Upper lobe of left lung (tissue), 6 donors: ENCODE results near the gene DGCR2. TPM values are rescaled to one million over a fixed set of nuclear protein-coding genes. Genes with fewer than 3 reads are reported as not detected.

ENCODE experiments used
- ATAC-seq, 2 donors: fragments of 200-7000 bp; cut with Tn5 transposase; one replicate each; pipeline ENCODE4 v1.9.1; 2022; ENCODE audit warnings: mild to moderate bottlenecking in 2 of 2, moderate library complexity in 2 of 2; ENCODE audit not compliant: low FRiP score in 2 of 2
- DNase-seq, 2 donors: peaks; one replicate each; pipeline ENCODE4 v3.0.0-alpha.2; 2019 to 2020
- H3K27ac ChIP-seq, 4 donors: fragments of 200-600 bp; sonication (generic); one replicate each; pipeline ENCODE4 v1.5.1; 2016 to 2019
- H3K27me3 ChIP-seq, 4 donors: fragments of 200-600 bp; sonication (generic); one replicate each; pipeline ENCODE4 v1.5.1; 2017 to 2019
- H3K36me3 ChIP-seq, 4 donors: fragments of 200-600 bp; sonication (generic); one replicate each; pipeline ENCODE4 v1.5.1; 2016 to 2019
- H3K4me1 ChIP-seq, 4 donors: fragments of 200-600 bp; sonication (generic); one replicate each; pipeline ENCODE4 v1.5.1; 2018 to 2019
- H3K4me3 ChIP-seq, 4 donors: fragments of 200-600 bp; sonication (generic); one replicate each; pipeline ENCODE4 v1.5.1; 2017 to 2019; ENCODE audit warnings: mild to moderate bottlenecking in 2 of 4, moderate library complexity in 1 of 4
- H3K9me3 ChIP-seq, 4 donors: fragments of 200-600 bp; sonication (generic); one replicate each; pipeline ENCODE4 v1.5.1; 2018 to 2019
- CTCF ChIP-seq, 6 experiments: fragments of 450-650 bp in 4 of 6; fragments of 200-600 bp in 2 of 6; sonication (generic) in 2 of 6; IDR thresholded peaks; one replicate each; pipeline ENCODE4 v1.5.1; 2016 to 2019; ENCODE audit warnings: antibody characterized with exemption in 6 of 6
- EP300 ChIP-seq, 4 donors: sonication (generic); formaldehyde crosslinking; IDR thresholded peaks; one replicate each; pipeline ENCODE4 v1.5.1; 2017; ENCODE audit warnings: antibody characterized with exemption in 4 of 4, control low read depth in 2 of 4
- POLR2A ChIP-seq, 4 donors: fragments of 450-650 bp; IDR thresholded peaks; one replicate each; pipeline ENCODE4 v1.5.1; 2016 to 2017; ENCODE audit warnings: antibody characterized with exemption in 4 of 4, mild to moderate bottlenecking in 2 of 4
- POLR2AphosphoS5 ChIP-seq, 2 donors: sonication (generic); formaldehyde crosslinking; IDR thresholded peaks; one replicate each; pipeline ENCODE4 v1.5.1; 2017; ENCODE audit warnings: antibody characterized with exemption in 2 of 2
- WGBS, 2 donors: methylation state at CpG; one replicate each; pipeline ENCODE4 v1.1.5; 2017 to 2018; 5-methylcytosine and 5-hydroxymethylcytosine counted together
- total RNA-seq, 6 donors: library from RNA; depleted of rRNA in 4 of 6; stranded (reverse); fragments of >200 nt in 4 of 6; gene quantifications; one replicate each; pipeline versions ENCODE4 v1.1.0 to v1.2.1, GENCODE V29; 2016 to 2021
- donor health status: DM: no; HTN: no; CAD: no; lungs with moderate emphysema.
- donor health status: DM: no; HTN: yes; CAD: no; lungs with severe emphysema.

The DGCR2 gene
- total RNA-seq, 6 donors from 2014 or later: 65.9 to 101 (median 89.9) TPM

GRCh38 chr22:19111584-19111983 lies 10.6 kb downstream of the DGCR2 start:
- TF ChIP-seq POLR2A (IDR thresholded peaks at IDR 0.05) (no peak), POLR2AphosphoS5 (IDR thresholded peaks at IDR 0.05) (no peak), EP300 (IDR thresholded peaks at IDR 0.05) (no peak), CTCF (IDR thresholded peaks at IDR 0.05) (no peak)
- WGBS, 2 donors: 88 to 91% methylated on average over 3 of the region's 3 CpGs
- peaks cover 0 to 9% (median 0%) of the 10 kb centered on the region in 4 donors for H3K36me3 ChIP-seq
- no peaks in the 10 kb centered on the region for H3K9me3 ChIP-seq
- no peak for DNase-seq
- no peaks in the 10 kb centered on the region for H3K27me3 ChIP-seq
- H3K4me3 ChIP-seq: no peak overlapping the region
- no peak for ATAC-seq
- H3K4me1 ChIP-seq: peaks cover 47 to 69% (median 59%) of the 10 kb centered on the region in 4 donors
- peak overlapping the region in 2 of 4 donors; percentile 9 to 83 for H3K27ac ChIP-seq

- WGBS, 2 donors: 76 to 91% methylated on average over 2 to 3 of the region's 3 CpGs
- H3K27me3 ChIP-seq: no peaks in the 10 kb centered on the region
- no peak overlapping the region for H3K4me3 ChIP-seq
- peaks cover 0 to 9% (median 0%) of the 10 kb centered on the region in 4 donors for H3K36me3 ChIP-seq
- TF ChIP-seq CTCF (IDR thresholded peaks at IDR 0.05) (no peak), EP300 (IDR thresholded peaks at IDR 0.05) (no peak), POLR2AphosphoS5 (IDR thresholded peaks at IDR 0.05) (no peak), POLR2A (IDR thresholded peaks at IDR 0.05) (no peak)
- ATAC-seq (no peak), DNase-seq (no peak)
- peak overlapping the region in 3 of 4 donors; percentile 9 to 86 (median 83) for H3K27ac ChIP-seq
- H3K4me1 ChIP-seq: peaks cover 47 to 69% (median 59%) of the 10 kb centered on the region in 4 donors
- no peaks in the 10 kb centered on the region for H3K9me3 ChIP-seq
Observed at GRCh38 chr22:19111140-19111539, 11.1 kb downstream of the DGCR2 start.

- TF ChIP-seq POLR2AphosphoS5 (IDR thresholded peaks at IDR 0.05) (no peak), CTCF (IDR thresholded peaks at IDR 0.05) (no peak), POLR2A (IDR thresholded peaks at IDR 0.05) (no peak), EP300 (IDR thresholded peaks at IDR 0.05) (no peak)
- ATAC-seq (no peak), DNase-seq (no peak)
- Histone ChIP-seq H3K4me3 (no peak overlapping the region), H3K27me3 (no peaks in the 10 kb centered on the region), H3K36me3 (peaks cover 0 to 5% (median 0%) of the 10 kb centered on the region in 4 donors), H3K27ac (peak overlapping the region in 3 of 4 donors; percentile 75 to 86 (median 83)), H3K9me3 (no peaks in the 10 kb centered on the region), H3K4me1 (peaks cover 45 to 69% (median 59%) of the 10 kb centered on the region in 4 donors)
Observed at GRCh38 chr22:19110646-19111045, 11.6 kb downstream of the DGCR2 start.

- peak overlapping the region; percentile 75 to 86 (median 80) for H3K27ac ChIP-seq
- H3K4me3 ChIP-seq: no peak overlapping the region
Observed at GRCh38 chr22:19110064-19110458, 12.2 kb downstream of the DGCR2 start.

GRCh38 chr22:19109198-19110063 lies 12.8 kb downstream of the DGCR2 start:
- Histone ChIP-seq H3K4me1 (peaks cover 43 to 60% (median 55%) of the 10 kb centered on the region in 4 donors), H3K27me3 (no peaks in the 10 kb centered on the region), H3K27ac (peak overlapping the region; percentile 75 to 86 (median 80)), H3K4me3 (no peak overlapping the region), H3K9me3 (no peaks in the 10 kb centered on the region), H3K36me3 (no peaks in the 10 kb centered on the region)
- peak; percentile 88 for ATAC-seq
- WGBS, 2 donors: 28 to 44% methylated on average over 7 of the region's 7 CpGs
- no peak for TF ChIP-seq POLR2A (IDR thresholded peaks at IDR 0.05)
- no peak for TF ChIP-seq CTCF (IDR thresholded peaks at IDR 0.05)
- peak in 1 of 2 donors; percentile 73 for TF ChIP-seq POLR2AphosphoS5 (IDR thresholded peaks at IDR 0.05)
- peak in 2 of 4 donors; percentile 35 to 41 for TF ChIP-seq EP300 (IDR thresholded peaks at IDR 0.05)
- DNase-seq: peak in 1 of 2 donors; percentile 78

More at GRCh38 chr22:19110064-19110458, 12.2 kb downstream of the DGCR2 start:
- ATAC-seq (no peak), DNase-seq (no peak)
- H3K4me1 ChIP-seq: peaks cover 42 to 65% (median 57%) of the 10 kb centered on the region in 4 donors
- no peaks in the 10 kb centered on the region for H3K36me3 ChIP-seq
- H3K9me3 ChIP-seq: no peaks in the 10 kb centered on the region
- H3K27me3 ChIP-seq: no peaks in the 10 kb centered on the region
- WGBS, 2 donors: 39 to 48% methylated on average over 4 of the region's 4 CpGs
- TF ChIP-seq EP300 (IDR thresholded peaks at IDR 0.05) (no peak), POLR2A (IDR thresholded peaks at IDR 0.05) (no peak)
